IPS-20b (cell line): Measurements from ENCODE around the gene WIPF2.
A peak's percentile ranks its signal among the peaks of the same experiment; 100 is the strongest.
"Not testable (repeated sequence)": the region's sequence is repeated elsewhere in the genome, so short reads cannot be mapped to it uniquely, and the experiment has no call there.

Experiments used
- H3K27ac ChIP-seq: one replicate; pipeline ENCODE4 v1.5.1; 2013; ENCODE audit warnings: low read length
- H3K27me3 ChIP-seq: 2 replicates; pipeline ENCODE4 v1.6.1; 2013; ENCODE audit warnings: mild to moderate bottlenecking, low read length, inconsistent platforms; ENCODE audit not compliant: insufficient read depth
- H3K36me3 ChIP-seq: 2 replicates; pipeline ENCODE4 v1.6.1; 2013; ENCODE audit warnings: low read depth, mild to moderate bottlenecking, inconsistent platforms, low read length, moderate library complexity; ENCODE audit not compliant: insufficient read depth
- H3K4me1 ChIP-seq: 2 replicates; pipeline ENCODE4 v1.6.1; 2013; ENCODE audit warnings: mild to moderate bottlenecking, control low read depth, inconsistent platforms, low read length, moderate library complexity; ENCODE audit not compliant: insufficient read depth
- H3K4me3 ChIP-seq: 2 replicates; pipeline ENCODE4 v1.5.1; 2013; ENCODE audit warnings: mild to moderate bottlenecking, low read length, inconsistent platforms
- H3K9ac ChIP-seq: 2 replicates; pipeline ENCODE4 v1.6.1; 2013; ENCODE audit warnings: low read depth, mild to moderate bottlenecking, inconsistent platforms, low read length, moderate library complexity
- H3K9me3 ChIP-seq: 2 replicates; pipeline ENCODE4 v1.6.1; 2013; ENCODE audit warnings: mild to moderate bottlenecking, low read depth, low read length, inconsistent platforms; ENCODE audit not compliant: insufficient read depth

Gene WIPF2

GRCh38 chr17:40303708-40304551 is 84.8 kb downstream of the WIPF2 start:
- H3K36me3 ChIP-seq: peaks cover 58% of the 10 kb centered on the region
- no peak overlapping the region for H3K4me3 ChIP-seq
- H3K9ac ChIP-seq: no peak overlapping the region
- H3K4me1 ChIP-seq: peaks cover 25% of the 10 kb centered on the region
- H3K9me3 ChIP-seq: no peaks in the 10 kb centered on the region
- no peaks in the 10 kb centered on the region for H3K27me3 ChIP-seq
- H3K27ac ChIP-seq: no peak overlapping the region

GRCh38 chr17:40304552-40304863 is 85.4 kb downstream of the WIPF2 start:
- H3K27ac ChIP-seq, H3K9ac ChIP-seq, H3K27me3 ChIP-seq, H3K9me3 ChIP-seq, H3K4me3 ChIP-seq: not testable (repeated sequence)
- Histone ChIP-seq H3K36me3 (peaks cover 52% of the 10 kb centered on the region), H3K4me1 (peaks cover 25% of the 10 kb centered on the region)

GRCh38 chr17:40304866-40305265 is 85.8 kb downstream of the WIPF2 start:
- H3K4me3 ChIP-seq, H3K27ac ChIP-seq, H3K9ac ChIP-seq, H3K27me3 ChIP-seq, H3K9me3 ChIP-seq: not testable (repeated sequence)
- peaks cover 48% of the 10 kb centered on the region for H3K36me3 ChIP-seq
- peaks cover 28% of the 10 kb centered on the region for H3K4me1 ChIP-seq

- Histone ChIP-seq H3K27ac (no peak overlapping the region), H3K4me1 (peaks cover 28% of the 10 kb centered on the region), H3K9ac (peak overlapping the region; percentile 59; the same call in 1 of the 2 replicates), H3K9me3 (no peaks in the 10 kb centered on the region), H3K4me3 (peak overlapping the region; percentile 32; the same call in 1 of the 2 replicates), H3K27me3 (no peaks in the 10 kb centered on the region), H3K36me3 (peaks cover 33% of the 10 kb centered on the region)
These were observed 87.3 kb downstream of the WIPF2 start for GRCh38 chr17:40306395-40306794.

DNA sequence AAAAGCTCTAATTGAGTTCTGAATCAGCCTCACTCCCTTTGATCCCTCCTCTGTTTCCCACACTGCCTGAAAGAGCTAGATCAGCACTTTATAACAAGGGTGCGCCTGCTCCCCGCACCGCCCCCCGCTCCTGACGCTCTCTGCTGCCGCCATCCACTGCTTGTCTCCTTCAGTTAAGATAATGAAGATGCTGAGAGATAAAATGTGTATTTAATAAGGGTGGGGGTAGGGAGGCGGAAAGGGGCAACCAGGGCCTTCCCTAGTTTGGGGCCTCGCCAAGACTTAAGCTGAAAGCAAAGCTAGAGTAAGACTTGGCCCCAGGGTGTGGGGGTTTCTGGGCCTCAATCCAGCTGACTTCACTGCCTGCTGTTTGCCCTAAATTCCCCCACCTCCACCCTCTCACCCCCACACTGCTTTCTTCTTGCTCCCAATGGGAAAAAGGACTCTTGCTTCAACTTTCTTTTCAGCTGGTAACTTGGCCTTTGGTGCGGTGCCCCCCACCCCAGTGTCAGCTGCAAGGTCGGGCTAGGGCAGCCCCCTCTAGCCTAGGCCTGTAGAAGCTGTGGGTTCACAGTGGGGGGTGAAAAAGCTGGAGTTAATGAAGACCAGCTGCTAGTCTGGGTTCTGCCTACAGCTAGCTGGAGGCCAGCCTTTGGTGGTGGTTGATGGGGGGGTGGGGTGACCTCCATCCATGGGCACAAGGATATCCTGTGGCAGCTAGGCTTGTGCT is 88.1 kb downstream of the WIPF2 start:
- Histone ChIP-seq H3K9ac (peak overlapping the region; percentile 59; the same call in 1 of the 2 replicates), H3K27me3 (no peaks in the 10 kb centered on the region), H3K4me3 (peak overlapping the region; percentile 34; the same call in 1 of the 2 replicates), H3K36me3 (peaks cover 25% of the 10 kb centered on the region), H3K27ac (no peak overlapping the region), H3K9me3 (no peaks in the 10 kb centered on the region), H3K4me1 (peaks cover 28% of the 10 kb centered on the region)

- H3K4me3 ChIP-seq: no peak overlapping the region; the same call in 1 of the 2 replicates
- H3K36me3 ChIP-seq: peaks cover 19% of the 10 kb centered on the region
- H3K27ac ChIP-seq: no peak overlapping the region
- peaks cover 28% of the 10 kb centered on the region for H3K4me1 ChIP-seq
- no peaks in the 10 kb centered on the region for H3K27me3 ChIP-seq
- H3K9me3 ChIP-seq: no peaks in the 10 kb centered on the region
- no peak overlapping the region; the same call in 1 of the 2 replicates for H3K9ac ChIP-seq
These were observed 88.7 kb downstream of the WIPF2 start for GRCh38 chr17:40307740-40308239.

DNA sequence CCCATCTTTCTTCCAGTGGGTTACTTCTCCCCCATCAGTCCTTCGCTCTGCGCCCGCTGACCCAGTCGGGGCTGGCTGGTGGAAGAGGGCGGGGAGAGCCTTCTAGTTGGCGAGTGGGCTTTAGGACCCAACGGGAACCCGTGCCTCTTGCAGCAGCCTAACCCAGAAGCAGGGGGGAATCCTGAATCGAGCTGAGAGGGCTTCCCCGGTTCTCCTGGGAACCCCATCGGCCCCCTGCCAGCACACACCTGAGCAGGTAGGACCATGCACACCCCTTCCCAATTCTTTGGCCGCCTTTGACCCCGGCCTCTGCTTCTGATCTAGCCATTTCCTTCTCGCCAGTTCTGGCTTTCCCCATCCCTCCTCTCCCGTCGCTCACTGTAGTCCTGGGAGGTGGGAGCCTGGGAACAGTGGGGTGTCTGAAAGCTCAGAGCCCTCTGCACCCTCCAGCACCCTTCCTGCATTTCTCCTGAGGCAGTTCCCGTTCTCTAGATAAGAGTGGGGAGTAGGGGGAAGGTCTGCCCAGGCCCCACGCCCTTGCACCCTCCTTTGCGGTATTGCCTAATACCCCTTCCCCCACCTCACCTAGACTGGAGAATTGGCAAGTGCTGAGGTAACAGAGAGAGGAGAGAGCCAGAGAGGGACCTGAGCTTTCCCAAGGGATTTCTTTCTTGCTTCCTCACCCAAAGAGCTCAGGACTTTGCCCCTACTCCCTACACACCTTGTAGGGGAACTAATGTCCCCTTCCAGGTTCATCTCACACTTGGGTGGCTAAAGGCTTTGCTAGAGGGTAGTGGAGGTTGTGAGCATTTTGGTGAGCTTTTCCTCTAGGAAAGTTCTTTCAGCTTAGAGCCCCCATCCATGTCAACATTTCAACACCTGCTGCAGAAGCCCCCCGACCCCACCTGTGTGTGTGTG is 90.2 kb downstream of the WIPF2 start, which contains the start of gene RARA:
Gene RARA, plus strand, starts transcription at position 150 of the 918 bp plus-strand sequence. CDS start 22,039 bp downstream, outside the sequence.
- H3K27me3 ChIP-seq: no peaks in the 10 kb centered on the region
- no peak within 1 kb of the TSS for H3K27ac ChIP-seq
- peak within 1 kb of the TSS; percentile 73 for H3K9ac ChIP-seq
- peaks cover 35% of the 10 kb centered on the region for H3K4me1 ChIP-seq
- H3K4me3 ChIP-seq: peak within 1 kb of the TSS; percentile 82
- no peaks in the 10 kb centered on the region for H3K9me3 ChIP-seq
- H3K36me3 ChIP-seq: peaks cover 4% of the 10 kb centered on the region; the same call in 1 of the 2 replicates

GRCh38 chr17:40309949-40310510 is 90.9 kb downstream of the WIPF2 start:
- Histone ChIP-seq H3K27me3 (no peaks in the 10 kb centered on the region), H3K4me3 (peak overlapping the region; percentile 82), H3K36me3 (no peaks in the 10 kb centered on the region), H3K4me1 (peaks cover 35% of the 10 kb centered on the region), H3K9ac (no peak overlapping the region; the same call in 1 of the 2 replicates), H3K9me3 (no peaks in the 10 kb centered on the region), H3K27ac (no peak overlapping the region)

GRCh38 chr17:40310882-40311391 is 91.8 kb downstream of the WIPF2 start:
- H3K36me3 ChIP-seq: no peaks in the 10 kb centered on the region
- H3K4me3 ChIP-seq: no peak overlapping the region
- H3K9me3 ChIP-seq: no peaks in the 10 kb centered on the region
- H3K4me1 ChIP-seq: peaks cover 40% of the 10 kb centered on the region
- H3K9ac ChIP-seq: no peak overlapping the region
- no peak overlapping the region for H3K27ac ChIP-seq
- peaks cover 8% of the 10 kb centered on the region for H3K27me3 ChIP-seq

DNA sequence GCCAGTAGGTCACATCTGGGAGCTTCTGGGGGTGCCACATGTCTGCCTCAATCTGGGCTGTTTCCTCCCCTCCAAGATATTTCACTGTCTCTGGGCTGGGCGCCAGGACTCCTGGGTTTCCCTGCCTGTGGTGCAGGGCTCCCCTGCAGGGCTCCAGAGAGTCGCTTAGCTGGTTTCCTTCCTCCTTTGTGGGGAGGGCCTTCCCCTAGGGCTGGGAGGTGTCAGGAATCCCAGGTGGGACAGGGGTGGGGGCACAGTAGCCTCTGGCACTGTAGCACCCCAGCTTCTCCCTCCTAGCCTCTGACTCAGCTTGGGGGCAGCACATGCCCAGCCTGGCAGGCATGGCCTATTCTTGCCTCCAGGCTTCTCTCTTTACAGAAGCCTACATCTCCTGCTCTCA is 92.5 kb downstream of the WIPF2 start:
- H3K4me3 ChIP-seq: no peak overlapping the region
- no peaks in the 10 kb centered on the region for H3K9me3 ChIP-seq
- H3K36me3 ChIP-seq: no peaks in the 10 kb centered on the region
- H3K4me1 ChIP-seq: peaks cover 41% of the 10 kb centered on the region
- H3K27me3 ChIP-seq: peaks cover 14% of the 10 kb centered on the region
- no peak overlapping the region for H3K9ac ChIP-seq
- no peak overlapping the region for H3K27ac ChIP-seq
